ENCODE measurements around the gene LASP1NB.

Gene LASP1NB

GRCh38 chr17:38958756-38959155 is 33.3 kb downstream of the LASP1NB start:
- POLR2A ChIA-PET = interaction anchor here (0.7 kb wide), 1 partner anchor 883 kb away, joined by 5 read pairs; no protein-coding TSS in a partner anchor

GRCh38 chr17:38959508-38959907 is 34.1 kb downstream of the LASP1NB start:
- DNase-seq (ENCODE audit: low read depth, low spot score) (no peak), ATAC-seq (no peak)
- CTCF ChIA-PET = no interaction called here
- intact Hi-C loops (cut with micrococcal nuclease; ENCODE audit: unreplicated experiment) (no loop called here), in situ Hi-C loops (cut with HindIII; ENCODE audit: low pct_unique_long_range_greater_than_20kb, low sequenced_read_pairs) (no loop called here)
- no peaks in the 10 kb centered on the region; the same call in 1 of the 2 replicates for H3K4me1 ChIP-seq (ENCODE audit: control insufficient read depth, insufficient read depth, low read length)
- no peaks in the 10 kb centered on the region for H3K9me3 ChIP-seq (ENCODE audit: control insufficient read depth, insufficient read depth, low read depth, low read length)
- H3K27me3 ChIP-seq (ENCODE audit: control insufficient read depth, insufficient read depth, low read length) = no peaks in the 10 kb centered on the region
- no peak for TF ChIP-seq TCF7L2 (IDR thresholded peaks at IDR 0.05; ENCODE audit: low read depth, low read length)
- TF ChIP-seq, protein P1, sequence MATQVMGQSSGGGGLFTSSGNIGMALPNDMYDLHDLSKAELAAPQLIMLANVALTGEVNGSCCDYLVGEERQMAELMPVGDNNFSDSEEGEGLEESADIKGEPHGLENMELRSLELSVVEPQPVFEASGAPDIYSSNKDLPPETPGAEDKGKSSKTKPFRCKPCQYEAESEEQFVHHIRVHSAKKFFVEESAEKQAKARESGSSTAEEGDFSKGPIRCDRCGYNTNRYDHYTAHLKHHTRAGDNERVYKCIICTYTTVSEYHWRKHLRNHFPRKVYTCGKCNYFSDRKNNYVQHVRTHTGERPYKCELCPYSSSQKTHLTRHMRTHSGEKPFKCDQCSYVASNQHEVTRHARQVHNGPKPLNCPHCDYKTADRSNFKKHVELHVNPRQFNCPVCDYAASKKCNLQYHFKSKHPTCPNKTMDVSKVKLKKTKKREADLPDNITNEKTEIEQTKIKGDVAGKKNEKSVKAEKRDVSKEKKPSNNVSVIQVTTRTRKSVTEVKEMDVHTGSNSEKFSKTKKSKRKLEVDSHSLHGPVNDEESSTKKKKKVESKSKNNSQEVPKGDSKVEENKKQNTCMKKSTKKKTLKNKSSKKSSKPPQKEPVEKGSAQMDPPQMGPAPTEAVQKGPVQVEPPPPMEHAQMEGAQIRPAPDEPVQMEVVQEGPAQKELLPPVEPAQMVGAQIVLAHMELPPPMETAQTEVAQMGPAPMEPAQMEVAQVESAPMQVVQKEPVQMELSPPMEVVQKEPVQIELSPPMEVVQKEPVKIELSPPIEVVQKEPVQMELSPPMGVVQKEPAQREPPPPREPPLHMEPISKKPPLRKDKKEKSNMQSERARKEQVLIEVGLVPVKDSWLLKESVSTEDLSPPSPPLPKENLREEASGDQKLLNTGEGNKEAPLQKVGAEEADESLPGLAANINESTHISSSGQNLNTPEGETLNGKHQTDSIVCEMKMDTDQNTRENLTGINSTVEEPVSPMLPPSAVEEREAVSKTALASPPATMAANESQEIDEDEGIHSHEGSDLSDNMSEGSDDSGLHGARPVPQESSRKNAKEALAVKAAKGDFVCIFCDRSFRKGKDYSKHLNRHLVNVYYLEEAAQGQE (IDR thresholded peaks at IDR 0.05; ENCODE audit: insufficient read depth in 1 of 2, low read depth in 2 of 2, low read length in 1 of 2) = no peak
- TF ChIP-seq CTCF (IDR thresholded peaks at IDR 0.05) = no peak
- no peak for TF ChIP-seq POLR2AphosphoS5 (IDR thresholded peaks at IDR 0.05; ENCODE audit: low read depth, low read length)
- no peak for TF ChIP-seq SIN3A (IDR thresholded peaks at IDR 0.05; ENCODE audit: borderline replicate concordance, insufficient read depth, low read depth, low read length)
- H3K36me3 ChIP-seq (ENCODE audit: control insufficient read depth, insufficient read depth, low read length) = no peaks in the 10 kb centered on the region
- H3K27ac ChIP-seq (ENCODE audit: low read length) = no peak overlapping the region
- no TSS peak for BruUV-seq (replicated peaks)
- POLR2A ChIA-PET = no interaction called here
- no peak overlapping the region for H3K4me3 ChIP-seq (ENCODE audit: low read depth in 2 of 2, low read length in 2 of 2)

More at GRCh38 chr17:38958756-38959155, 33.3 kb downstream of the LASP1NB start:
- intact Hi-C loops (cut with micrococcal nuclease; ENCODE audit: unreplicated experiment) (no loop called here), in situ Hi-C loops (cut with HindIII; ENCODE audit: low pct_unique_long_range_greater_than_20kb, low sequenced_read_pairs) (no loop called here)
- H3K27me3 ChIP-seq (ENCODE audit: control insufficient read depth, insufficient read depth, low read length) = no peaks in the 10 kb centered on the region
- TF ChIP-seq TCF7L2 (IDR thresholded peaks at IDR 0.05; ENCODE audit: low read depth, low read length) (no peak), CTCF (IDR thresholded peaks at IDR 0.05) (no peak), SIN3A (IDR thresholded peaks at IDR 0.05; ENCODE audit: borderline replicate concordance, insufficient read depth, low read depth, low read length) (no peak), POLR2AphosphoS5 (IDR thresholded peaks at IDR 0.05; ENCODE audit: low read depth, low read length) (no peak)
- TF ChIP-seq, protein P1 (IDR thresholded peaks at IDR 0.05; ENCODE audit: insufficient read depth in 1 of 2, low read depth in 2 of 2, low read length in 1 of 2) = no peak
- H3K36me3 ChIP-seq (ENCODE audit: control insufficient read depth, insufficient read depth, low read length) = no peaks in the 10 kb centered on the region
- no peak for ATAC-seq
- no peak overlapping the region for H3K4me3 ChIP-seq (ENCODE audit: low read depth in 2 of 2, low read length in 2 of 2)
- CTCF ChIA-PET = no interaction called here
- no TSS peak for BruUV-seq (replicated peaks)
- no peak overlapping the region for H3K27ac ChIP-seq (ENCODE audit: low read length)
- no peaks in the 10 kb centered on the region; the same call in 1 of the 2 replicates for H3K4me1 ChIP-seq (ENCODE audit: control insufficient read depth, insufficient read depth, low read length)
- no peaks in the 10 kb centered on the region for H3K9me3 ChIP-seq (ENCODE audit: control insufficient read depth, insufficient read depth, low read depth, low read length)
- no peak for DNase-seq (ENCODE audit: low read depth, low spot score)

All from Panc1 (cell line).